ENCODE measurements around the gene CNTN5. TPM values are rescaled to one million over a fixed set of nuclear protein-coding genes. Genes with fewer than 3 reads are reported as not detected.

CNTN5 gene
- total RNA-seq, 1 donor from 2014 or later: 17.7 TPM

GRCh38 chr11:99135508-99135907 is 114.8 kb downstream of the CNTN5 start:
- H3K4me1 Mint-ChIP-seq: no peaks in the 10 kb centered on the region
- peaks cover 32% of the 10 kb centered on the region for H3K9me3 Mint-ChIP-seq
- H3K36me3 Mint-ChIP-seq: no peaks in the 10 kb centered on the region
- H3K4me3 Mint-ChIP-seq: no peak overlapping the region
- TF ChIP-seq CTCF (IDR thresholded peaks at IDR 0.05; ENCODE audit: unreplicated experiment): no peak
- no peak overlapping the region for H3K27ac Mint-ChIP-seq
- no peaks in the 10 kb centered on the region for H3K27me3 Mint-ChIP-seq (ENCODE audit: low read depth)
- DNase-seq (ENCODE audit: low spot score in 2 of 2, unreplicated experiment in 2 of 2): no peak

- TF ChIP-seq CTCF (IDR thresholded peaks at IDR 0.05; ENCODE audit: unreplicated experiment): no peak
- Mint-ChIP-seq H3K36me3 (no peaks in the 10 kb centered on the region), H3K27me3 (ENCODE audit: low read depth) (no peaks in the 10 kb centered on the region), H3K4me1 (no peaks in the 10 kb centered on the region), H3K9me3 (peaks cover 3% of the 10 kb centered on the region), H3K27ac (no peak overlapping the region), H3K4me3 (no peak overlapping the region)
- DNase-seq (ENCODE audit: low spot score in 2 of 2, unreplicated experiment in 2 of 2): no peak
Measured at GRCh38 chr11:99142237-99142636, 121.5 kb downstream of the CNTN5 start.

- no peak for DNase-seq (ENCODE audit: low spot score in 2 of 2, unreplicated experiment in 2 of 2)
- no peak for TF ChIP-seq CTCF (IDR thresholded peaks at IDR 0.05; ENCODE audit: unreplicated experiment)
- H3K4me3 Mint-ChIP-seq: no peak overlapping the region
- H3K4me1 Mint-ChIP-seq: peaks cover 1% of the 10 kb centered on the region
- H3K36me3 Mint-ChIP-seq: peaks cover 10% of the 10 kb centered on the region
- H3K27me3 Mint-ChIP-seq (ENCODE audit: low read depth): no peaks in the 10 kb centered on the region
- peaks cover 23% of the 10 kb centered on the region for H3K9me3 Mint-ChIP-seq
- no peak overlapping the region for H3K27ac Mint-ChIP-seq
Measured at GRCh38 chr11:99148352-99148751, 127.6 kb downstream of the CNTN5 start.

GRCh38 chr11:99154277-99154676 is 133.5 kb downstream of the CNTN5 start:
- Mint-ChIP-seq H3K4me3 (no peak overlapping the region), H3K36me3 (peaks cover 11% of the 10 kb centered on the region), H3K4me1 (no peaks in the 10 kb centered on the region), H3K27ac (no peak overlapping the region), H3K9me3 (peaks cover 23% of the 10 kb centered on the region), H3K27me3 (ENCODE audit: low read depth) (no peaks in the 10 kb centered on the region)
- no peak for DNase-seq (ENCODE audit: low spot score in 2 of 2, unreplicated experiment in 2 of 2)
- TF ChIP-seq CTCF (IDR thresholded peaks at IDR 0.05; ENCODE audit: unreplicated experiment): no peak

GRCh38 chr11:99160447-99160846 is 139.7 kb downstream of the CNTN5 start:
- Mint-ChIP-seq H3K4me3 (no peak overlapping the region), H3K27me3 (ENCODE audit: low read depth) (no peaks in the 10 kb centered on the region), H3K9me3 (no peaks in the 10 kb centered on the region), H3K36me3 (no peaks in the 10 kb centered on the region), H3K4me1 (peaks cover 2% of the 10 kb centered on the region), H3K27ac (no peak overlapping the region)
- no peak for TF ChIP-seq CTCF (IDR thresholded peaks at IDR 0.05; ENCODE audit: unreplicated experiment)
- no peak for DNase-seq (ENCODE audit: low spot score in 2 of 2, unreplicated experiment in 2 of 2)

GRCh38 chr11:99162819-99163218 is 142.1 kb downstream of the CNTN5 start:
- no peak overlapping the region for H3K4me3 Mint-ChIP-seq

More at GRCh38 chr11:99162819-99163218, 142.1 kb downstream of the CNTN5 start:
- Mint-ChIP-seq H3K27ac (no peak overlapping the region), H3K36me3 (no peaks in the 10 kb centered on the region), H3K27me3 (ENCODE audit: low read depth) (no peaks in the 10 kb centered on the region), H3K9me3 (no peaks in the 10 kb centered on the region), H3K4me1 (peaks cover 2% of the 10 kb centered on the region)
- no peak for DNase-seq (ENCODE audit: low spot score in 2 of 2, unreplicated experiment in 2 of 2)
- no peak for TF ChIP-seq CTCF (IDR thresholded peaks at IDR 0.05; ENCODE audit: unreplicated experiment)
